DMS153 (cell line): ENCODE results near the gene SPATA9.

Experiments
- DNase-seq: peaks from one replicate; lab custom pipeline; 2025; lab: John Stamatoyannopoulos, UW

Gene SPATA9

DNA sequence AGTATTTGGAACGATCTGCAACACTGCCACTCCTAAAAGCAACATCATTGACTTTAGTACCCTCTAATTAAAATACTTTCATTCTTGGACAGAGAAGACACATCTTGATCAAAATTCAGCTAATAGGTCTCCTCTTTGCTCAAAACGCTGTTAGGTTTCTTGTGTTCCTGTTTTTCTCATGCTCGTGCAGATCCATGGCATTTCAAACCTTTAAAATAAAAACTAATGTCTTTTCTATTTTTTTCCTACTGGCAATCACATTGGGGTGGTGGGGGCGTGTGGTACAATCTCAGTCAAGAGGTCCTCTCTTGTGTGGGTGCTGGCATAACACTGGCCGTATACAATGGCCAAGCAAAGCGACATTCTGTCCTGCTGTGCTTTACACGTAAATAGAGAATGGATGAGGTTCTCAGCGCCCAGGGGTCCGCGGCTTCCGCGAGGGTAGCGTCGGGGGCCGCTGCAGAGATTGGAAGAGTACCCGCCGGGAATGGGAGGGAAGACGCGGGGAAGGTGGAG is 63.2 kb downstream of the SPATA9 start:
- no peak for DNase-seq

DNA sequence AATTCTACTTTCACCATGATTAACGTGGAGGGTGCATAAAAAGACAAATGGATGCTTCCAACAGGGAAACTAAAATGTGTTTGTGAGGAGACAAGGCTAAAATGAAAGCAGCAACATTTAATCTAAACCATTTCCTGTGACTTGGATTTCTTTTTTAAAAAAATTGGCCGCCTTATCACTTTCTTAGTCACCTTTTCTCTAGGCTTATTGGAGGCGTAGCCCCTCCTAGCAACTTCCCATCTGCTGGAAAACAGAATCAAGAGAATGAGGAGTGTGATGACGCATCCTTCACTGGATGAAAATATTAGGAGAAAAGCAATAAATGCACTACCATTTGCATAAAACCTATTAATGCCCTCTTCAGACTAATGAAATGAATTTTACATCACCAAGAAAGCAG is 63.7 kb downstream of the SPATA9 start:
- DNase-seq: no peak

DNA sequence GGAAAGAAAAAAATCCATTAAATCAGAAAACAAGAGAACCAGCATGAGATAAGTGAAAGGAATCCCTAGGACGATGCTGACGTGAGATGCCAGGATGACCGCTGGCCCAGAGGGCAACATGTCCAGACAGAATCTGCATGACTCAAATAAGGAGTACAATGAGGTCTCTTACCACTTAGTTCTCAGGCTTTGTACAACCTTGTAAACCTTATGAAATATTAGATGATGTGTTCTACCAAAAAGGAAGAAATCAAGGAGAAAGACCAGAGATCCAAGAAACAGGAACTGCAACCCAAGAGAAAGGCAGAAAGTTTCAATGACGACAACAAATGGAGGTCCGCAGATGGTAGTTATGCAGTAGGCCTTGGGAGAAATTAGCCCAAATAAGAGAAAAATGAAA is 65.7 kb downstream of the SPATA9 start:
- DNase-seq: no peak

DNA sequence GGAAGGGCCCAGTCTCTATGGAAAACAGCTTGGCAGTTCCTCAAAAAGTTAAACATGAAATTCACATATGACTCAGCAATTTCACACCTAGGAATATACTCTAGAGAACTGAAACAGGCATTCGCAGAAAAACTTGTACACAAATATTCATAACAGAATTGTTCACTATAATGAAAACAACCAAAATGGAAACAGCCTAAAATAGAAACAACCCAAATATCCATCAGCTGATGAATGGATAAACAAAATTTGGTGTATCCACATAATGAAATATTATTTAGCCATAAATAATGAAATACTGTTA is 67.7 kb downstream of the SPATA9 start:
- DNase-seq: no peak

DNA sequence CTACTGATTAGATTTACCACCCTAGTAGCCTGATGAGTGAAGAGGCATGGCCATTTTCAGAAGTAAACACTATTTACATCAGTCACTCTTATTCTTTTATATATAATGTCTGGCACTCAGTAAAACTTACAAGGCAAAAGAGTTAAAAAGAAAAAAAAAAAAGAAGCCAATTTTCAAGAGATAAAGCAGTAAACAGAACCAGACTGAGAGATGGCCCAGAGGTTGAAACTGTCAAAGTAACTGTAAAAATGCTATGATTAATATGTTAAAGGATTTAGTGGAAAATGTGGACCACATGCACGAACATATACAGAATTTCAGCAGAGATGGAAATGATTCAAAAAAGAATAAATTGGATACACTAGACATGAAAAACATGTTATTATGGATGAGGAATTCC is 69.3 kb downstream of the SPATA9 start:
- no peak for DNase-seq

DNA sequence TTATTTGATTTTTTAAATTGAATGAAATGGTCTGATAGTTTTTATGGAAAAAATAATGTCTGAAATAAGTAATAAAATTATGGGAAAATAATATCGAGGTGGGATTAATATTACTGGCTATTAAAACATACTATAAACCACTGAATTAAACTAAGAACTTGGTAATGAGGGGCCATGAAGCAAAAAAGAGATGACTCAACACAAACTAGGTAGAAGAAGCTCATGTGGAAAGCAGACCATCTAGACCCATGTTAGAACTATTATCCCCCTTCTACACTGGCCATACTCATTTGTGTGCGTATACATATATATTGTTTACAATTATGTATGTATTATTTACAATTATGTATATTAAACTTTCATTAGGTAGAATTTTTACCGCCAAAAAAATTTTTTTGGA is 71.4 kb downstream of the SPATA9 start:
- no peak for DNase-seq

DNA sequence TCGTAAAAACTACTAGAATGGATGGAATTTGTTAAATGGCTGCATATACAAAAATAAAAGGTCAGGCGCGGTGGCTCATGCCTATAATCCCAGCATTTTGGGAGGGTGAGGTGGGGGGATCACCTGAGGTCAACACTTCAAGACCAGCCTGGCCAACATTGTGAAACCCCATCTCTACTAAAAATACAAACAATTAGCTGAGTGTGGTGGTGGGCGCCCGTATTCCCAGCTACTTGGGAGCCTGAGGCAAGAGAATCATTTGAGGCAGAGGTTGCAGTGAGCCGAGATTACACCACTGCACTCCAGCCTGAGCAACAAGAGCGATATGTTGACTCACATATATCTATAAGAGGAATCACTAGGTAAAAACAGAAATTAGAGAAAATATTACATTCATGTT is 72.2 kb downstream of the SPATA9 start:
- DNase-seq: no peak

DNA sequence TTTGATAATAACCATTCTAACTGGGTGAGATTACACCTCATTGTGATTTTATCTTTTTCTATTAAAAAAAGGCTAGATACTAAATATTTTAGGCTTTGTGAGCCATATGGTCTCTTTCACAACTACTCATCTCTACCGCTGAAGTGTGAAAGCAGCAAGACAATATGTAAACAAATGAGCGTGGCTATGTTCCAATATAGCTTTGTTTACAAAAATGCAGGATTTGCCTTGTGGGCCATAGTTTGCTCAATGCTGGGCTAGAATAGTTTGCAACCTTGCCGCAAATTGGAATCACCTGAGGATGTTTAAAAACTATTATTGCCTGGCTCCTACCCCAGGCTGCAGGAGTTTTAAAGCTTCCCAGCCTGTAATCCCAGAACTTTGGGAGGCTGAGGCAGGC is 73.1 kb downstream of the SPATA9 start:
- no peak for DNase-seq
